Epithelial cell of proximal tubule (primary cell): ENCODE data around the gene ARHGEF6. TPM values are rescaled to one million over a fixed set of nuclear protein-coding genes. Genes with fewer than 3 reads are reported as not detected.

ENCODE experiments used
- DNase-seq: peaks from one replicate; pipeline ENCODE4 v3.0.0-alpha.2; 2011; ENCODE audit warnings: low read depth
- H3K4me3 ChIP-seq: 2 replicates; pipeline ENCODE4 v1.5.1; 2011; ENCODE audit warnings: low read depth, mild to moderate bottlenecking, low read length
- total RNA-seq: library from RNA; depleted of rRNA; stranded (reverse); fragments of >200 nt; gene quantifications from 2 replicates; pipeline ENCODE4 v1.2.3, GENCODE V29; 2015
- TF ChIP-seq, protein P1 (sequence below): conservative IDR thresholded peaks from 2 replicates; pipeline ENCODE4 v1.5.1; 2012; ENCODE audit warnings: low read depth, mild to moderate bottlenecking, low read length

Gene ARHGEF6
- total RNA-seq, 1 donor from 2014 or later, result 0.63 TPM

DNA sequence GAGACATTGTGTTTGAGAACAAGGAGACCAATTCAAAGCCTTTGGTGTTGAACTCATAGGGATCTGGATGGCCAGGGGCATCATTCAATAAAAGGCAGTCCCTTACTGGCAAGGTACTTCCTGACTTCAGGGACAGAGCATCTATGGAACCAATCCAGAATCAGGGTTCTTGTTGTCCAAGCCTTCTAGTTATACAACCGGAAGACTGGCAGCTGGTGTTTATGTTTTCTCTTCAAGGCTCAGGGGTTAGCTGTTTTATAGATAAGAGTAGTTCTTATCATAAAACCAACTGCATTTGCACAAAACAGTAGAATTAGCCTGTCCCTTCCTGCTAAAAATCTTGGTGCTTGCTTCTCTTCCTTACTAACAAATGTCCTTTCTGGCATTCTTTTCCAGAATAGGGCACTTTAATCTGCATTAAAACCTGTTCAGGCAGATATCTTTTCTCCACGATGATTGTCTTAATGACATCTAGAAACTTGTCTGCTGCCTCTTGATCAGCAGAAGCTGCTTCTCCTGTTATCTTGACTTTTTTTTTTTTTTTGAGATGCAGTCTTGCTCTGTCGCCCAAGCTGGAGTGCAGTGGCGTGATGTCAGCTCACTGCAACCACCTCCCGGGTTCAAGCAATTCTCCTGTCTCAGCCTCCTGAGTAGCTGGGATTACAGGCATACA is 38.4 kb upstream of the ARHGEF6 start:
- TF ChIP-seq, protein P1, sequence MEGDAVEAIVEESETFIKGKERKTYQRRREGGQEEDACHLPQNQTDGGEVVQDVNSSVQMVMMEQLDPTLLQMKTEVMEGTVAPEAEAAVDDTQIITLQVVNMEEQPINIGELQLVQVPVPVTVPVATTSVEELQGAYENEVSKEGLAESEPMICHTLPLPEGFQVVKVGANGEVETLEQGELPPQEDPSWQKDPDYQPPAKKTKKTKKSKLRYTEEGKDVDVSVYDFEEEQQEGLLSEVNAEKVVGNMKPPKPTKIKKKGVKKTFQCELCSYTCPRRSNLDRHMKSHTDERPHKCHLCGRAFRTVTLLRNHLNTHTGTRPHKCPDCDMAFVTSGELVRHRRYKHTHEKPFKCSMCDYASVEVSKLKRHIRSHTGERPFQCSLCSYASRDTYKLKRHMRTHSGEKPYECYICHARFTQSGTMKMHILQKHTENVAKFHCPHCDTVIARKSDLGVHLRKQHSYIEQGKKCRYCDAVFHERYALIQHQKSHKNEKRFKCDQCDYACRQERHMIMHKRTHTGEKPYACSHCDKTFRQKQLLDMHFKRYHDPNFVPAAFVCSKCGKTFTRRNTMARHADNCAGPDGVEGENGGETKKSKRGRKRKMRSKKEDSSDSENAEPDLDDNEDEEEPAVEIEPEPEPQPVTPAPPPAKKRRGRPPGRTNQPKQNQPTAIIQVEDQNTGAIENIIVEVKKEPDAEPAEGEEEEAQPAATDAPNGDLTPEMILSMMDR, result no peak
- no peak for DNase-seq
- H3K4me3 ChIP-seq, result no peak overlapping the region

DNA sequence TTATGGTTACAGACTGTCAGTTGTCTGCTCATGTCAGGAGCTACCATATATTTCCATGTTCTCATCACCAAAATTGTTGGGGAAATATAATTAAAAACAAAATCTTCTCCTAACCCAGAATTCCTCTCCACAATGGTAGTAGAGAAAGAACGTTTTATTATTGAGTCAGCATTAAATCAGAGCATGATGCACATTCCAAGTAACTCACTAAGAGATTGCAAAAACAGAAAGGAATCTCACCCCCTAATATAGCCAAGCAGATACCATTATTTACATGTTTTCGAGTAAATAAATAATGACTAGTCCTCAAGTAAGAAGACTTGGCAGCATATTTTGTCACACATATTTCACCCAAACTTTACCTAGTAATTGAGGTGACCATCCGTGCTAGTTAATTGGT is 36.2 kb upstream of the ARHGEF6 start:
- H3K4me3 ChIP-seq, result no peak overlapping the region
- TF ChIP-seq, protein P1, result no peak
- no peak for DNase-seq

DNA sequence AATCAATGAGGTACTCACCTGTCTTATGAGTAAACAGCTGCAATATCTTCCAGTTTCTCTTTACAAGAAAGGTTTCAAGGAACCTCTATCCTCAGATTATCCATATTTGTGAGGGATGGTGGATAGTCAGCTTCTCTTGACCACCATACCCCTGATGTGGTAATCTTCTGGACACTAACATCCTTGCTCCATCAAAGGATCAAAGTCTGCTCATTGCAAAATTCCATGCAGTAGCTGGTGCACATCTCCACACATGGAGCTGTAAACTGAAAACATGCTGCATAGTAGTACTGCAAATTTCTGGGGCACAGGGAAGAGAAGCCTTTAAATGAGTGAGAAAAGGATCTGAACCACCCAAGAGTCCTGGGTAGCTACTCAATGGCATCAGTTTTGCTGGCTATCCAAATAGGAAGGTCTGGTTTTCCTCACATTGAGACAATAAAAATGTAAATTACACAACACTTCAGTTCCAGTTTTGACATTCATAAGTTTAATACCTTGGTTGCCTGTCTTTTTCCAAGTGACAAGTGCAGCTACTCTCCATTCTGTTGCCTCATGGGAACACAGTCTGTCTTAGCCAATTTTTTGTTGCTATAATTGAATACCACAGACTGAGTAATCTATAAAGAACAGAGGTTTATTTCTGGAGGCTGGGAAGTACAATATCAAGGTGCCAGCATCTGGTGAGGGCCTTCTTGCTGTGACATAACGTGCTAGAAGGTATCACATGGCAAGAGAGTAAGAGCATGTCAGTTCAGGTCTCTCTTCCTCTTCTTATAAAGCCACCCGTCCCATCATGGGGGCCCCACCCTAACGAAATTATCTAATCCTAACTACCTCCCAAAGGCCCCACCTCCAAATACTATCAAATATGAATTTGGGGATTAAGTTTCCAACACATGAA is 34.4 kb upstream of the ARHGEF6 start:
- no peak overlapping the region for H3K4me3 ChIP-seq
- TF ChIP-seq, protein P1, result no peak
- no peak for DNase-seq

DNA sequence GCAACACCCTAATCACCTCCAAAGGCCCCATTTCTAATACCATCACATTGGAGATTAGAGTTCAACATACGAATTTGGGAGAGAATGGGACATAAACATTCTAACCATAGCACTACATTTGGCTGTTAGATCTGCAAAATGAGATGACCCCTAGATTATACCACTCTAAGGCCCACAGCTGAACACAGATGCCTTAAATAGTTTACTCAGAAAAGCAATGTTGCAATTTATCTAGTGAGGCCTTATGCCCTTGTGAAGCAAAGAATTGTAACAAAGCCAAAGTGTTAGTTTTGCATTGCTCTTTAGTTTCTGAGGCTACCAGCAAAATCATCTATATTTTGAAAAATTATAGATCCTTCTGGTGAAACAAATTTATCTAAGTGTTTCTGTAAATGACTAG is 31.6 kb upstream of the ARHGEF6 start:
- no peak overlapping the region for H3K4me3 ChIP-seq
- TF ChIP-seq, protein P1, result no peak
- no peak for DNase-seq

DNA sequence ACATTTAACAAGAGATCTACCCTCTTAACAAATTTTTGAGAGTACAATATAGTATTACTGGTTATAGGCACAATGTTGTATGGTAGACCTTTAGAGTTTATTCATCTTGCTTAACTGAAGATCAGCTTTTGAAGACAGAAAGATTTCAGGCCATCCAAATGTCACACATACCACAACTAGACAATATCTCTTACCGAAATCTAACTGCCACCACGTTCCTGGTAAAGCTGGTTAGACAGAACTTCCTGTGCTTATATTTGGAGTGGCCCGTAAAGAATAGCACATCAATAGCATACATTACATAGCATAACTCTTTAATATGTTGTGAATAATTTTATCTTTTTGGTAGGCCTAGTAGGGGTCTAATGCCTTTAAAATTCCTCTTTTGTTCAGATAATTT is 29.8 kb upstream of the ARHGEF6 start:
- no peak for DNase-seq
- no peak overlapping the region for H3K4me3 ChIP-seq
- TF ChIP-seq, protein P1, result no peak

DNA sequence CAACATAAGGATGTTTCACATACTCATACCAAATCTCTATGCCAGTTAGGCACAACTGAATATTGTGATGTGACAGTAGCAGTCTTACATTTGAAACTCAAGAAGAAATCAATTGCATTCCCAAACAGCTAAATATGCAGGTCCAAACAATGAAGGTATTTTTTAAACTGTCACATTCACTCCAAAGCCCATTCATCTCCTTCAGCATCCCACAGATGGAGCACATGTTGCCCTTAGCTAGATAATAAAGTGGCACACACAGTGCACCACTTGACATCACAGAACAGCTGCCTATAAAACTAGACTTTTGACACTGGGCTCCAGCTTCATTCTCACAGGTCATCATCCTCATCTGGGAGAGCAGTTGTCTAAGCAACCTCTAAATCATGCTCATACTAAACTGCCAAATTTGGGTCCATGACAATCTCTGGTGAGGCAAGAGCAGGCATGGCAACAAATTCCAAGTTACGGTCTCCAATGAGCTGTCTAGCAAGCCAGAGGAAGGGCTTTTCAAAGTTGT is 26.2 kb upstream of the ARHGEF6 start:
- no peak for DNase-seq
- no peak overlapping the region for H3K4me3 ChIP-seq
- TF ChIP-seq, protein P1, result no peak
